ENCODE data around the gene FLG2. TPM values are rescaled to one million over a fixed set of nuclear protein-coding genes. Genes with fewer than 3 reads are reported as not detected.

The FLG2 gene
- total and polyA plus RNA-seq, 2 of the 8 experiments (the other 6 are each of a cell fraction or from before 2014, with no cell fraction given) = not detected

- no peak overlapping the region for H3K56ac ChIP-seq (replicated peaks; ENCODE audit: insufficient read length, low read depth, low read length)
Measured at GRCh38 chr1:152313970-152314369, 45.8 kb downstream of the FLG2 start.

More at GRCh38 chr1:152313970-152314369, 45.8 kb downstream of the FLG2 start:
- Histone ChIP-seq H2AFZ (ENCODE audit: low read length) (no peak overlapping the region), H3K36me3 (ENCODE audit: control insufficient read depth in 2 of 4, insufficient read depth in 4 of 4, low read length in 3 of 4) (no peaks in the 10 kb centered on the region), H3K9ac (replicated peaks in 1 of 4; ENCODE audit: extremely low read depth in 1 of 4, low read depth in 3 of 4, low read length in 3 of 4) (no peak overlapping the region), H3K4me2 (ENCODE audit: insufficient read depth in 1 of 2, low read depth in 2 of 2, low read length in 2 of 2) (no peak overlapping the region), H3K4ac (replicated peaks; ENCODE audit: insufficient read length, low read depth, low read length) (no peak overlapping the region), H2AK5ac (ENCODE audit: low read depth, low read length) (no peak overlapping the region), H3K18ac (ENCODE audit: extremely low read depth, low read length) (no peak overlapping the region), H3K4me1 (replicated peaks in 1 of 4; ENCODE audit: control insufficient read depth in 3 of 4, insufficient read depth in 4 of 4, low read length in 3 of 4) (no peaks in the 10 kb centered on the region), H4K91ac (replicated peaks; ENCODE audit: insufficient read length, low read length) (no peak overlapping the region), H3K79me1 (ENCODE audit: low read depth, low read length) (no peaks in the 10 kb centered on the region), H3K4me3 (ENCODE audit: extremely low read depth in 1 of 4, insufficient read depth in 2 of 4, low read depth in 3 of 4, low read length in 4 of 4) (no peak overlapping the region), H3K27ac (ENCODE audit: low read depth, low read length) (no peak overlapping the region), H4K8ac (ENCODE audit: extremely low read depth, insufficient read depth, low read length) (no peak overlapping the region), H4K5ac (ENCODE audit: insufficient read length, low read depth, low read length) (no peak overlapping the region), H2BK12ac (ENCODE audit: low read depth, low read length) (no peak overlapping the region), H2BK20ac (ENCODE audit: low read length) (no peak overlapping the region), H2BK120ac (replicated peaks; ENCODE audit: low read depth, low read length) (no peak overlapping the region), H3K14ac (ENCODE audit: insufficient read length) (no peak overlapping the region), H2BK5ac (ENCODE audit: low read depth, low read length) (no peak overlapping the region), H3K23ac (ENCODE audit: insufficient read length) (no peak overlapping the region), H3K27me3 (replicated peaks in 1 of 4; ENCODE audit: control insufficient read depth in 3 of 4, extremely low read depth in 1 of 4, insufficient read depth in 3 of 4, low read length in 3 of 4) (no peaks in the 10 kb centered on the region), H2BK15ac (ENCODE audit: low read length) (no peak overlapping the region), H4K20me1 (replicated peaks in 1 of 2; ENCODE audit: control insufficient read depth in 1 of 2, insufficient read depth in 2 of 2, low read length in 2 of 2) (no peaks in the 10 kb centered on the region), H3K9me3 (ENCODE audit: insufficient read depth in 2 of 2, low read depth in 1 of 2, low read length in 1 of 2) (peaks cover 79 to 82% of the 10 kb centered on the region in 2 experiments), H3K23me2 (ENCODE audit: low read depth, low read length) (no peaks in the 10 kb centered on the region), H3K79me2 (ENCODE audit: control insufficient read depth in 1 of 2, insufficient read depth in 2 of 2, low read length in 2 of 2) (no peaks in the 10 kb centered on the region)
- ChIA-PET POLR2A (ENCODE audit: partially characterized antibody) (no interaction called here), CTCF (ENCODE audit: partially characterized antibody) (no interaction called here)
- no peak for TF ChIP-seq CREB1 (IDR thresholded peaks at IDR 0.05)
- no peak for TF ChIP-seq TBP (IDR thresholded peaks at IDR 0.05; ENCODE audit: low read depth, low read length)
- no peak for TF ChIP-seq NANOG (IDR thresholded peaks at IDR 0.05; ENCODE audit: insufficient read depth, low read depth, low read length, poor library complexity, severe bottlenecking)
- TF ChIP-seq RAD21 (IDR thresholded peaks at IDR 0.05 in 1 of 2, conservative IDR thresholded peaks at IDR 0.05 in 1 of 2; ENCODE audit: low read depth in 2 of 2, low read length in 2 of 2) = no peak
- TF ChIP-seq KDM4A (IDR thresholded peaks at IDR 0.05; ENCODE audit: low read depth, low read length, severe bottlenecking) = no peak
- no peak for TF ChIP-seq ATF2 (IDR thresholded peaks at IDR 0.05; ENCODE audit: low read length)
- no peak for TF ChIP-seq POU5F1 (IDR thresholded peaks at IDR 0.05; ENCODE audit: low read depth, low read length)
- no peak for TF ChIP-seq USF2 (IDR thresholded peaks at IDR 0.05; ENCODE audit: low read length)
- TF ChIP-seq POLR2A (IDR thresholded peaks at IDR 0.05; ENCODE audit: control extremely low read depth in 1 of 2, low read depth in 2 of 2, low read length in 2 of 2) = no peak
- DNase-seq (ENCODE audit: low read depth in 1 of 2, low spot score in 2 of 2) = no peak
- WGBS, 2 experiments (ENCODE audit: extremely low coverage in 1 of 2, insufficient coverage in 1 of 2, insufficient read length in 1 of 2, insufficient replicate concordance in 2 of 2, low coverage in 1 of 2, low lambda C conversion rate in 2 of 2, missing lambda C conversion rate in 1 of 2) = 50% methylated on average over 1 of the region's 1 CpG; no CpG with 5 or more reads in 1 of the 2 experiments
- no peak for FAIRE-seq
